Islet of Langerhans (tissue), 1 donor: ENCODE results near the gene POLR2E.
"Not testable (repeated sequence)": the region's sequence is repeated elsewhere in the genome, so short reads cannot be mapped to it uniquely, and the experiment has no call there.

ENCODE experiments used
- FAIRE-seq: peaks from one replicate; lab custom pipeline; 2011; peaks lifted over from hg19 to GRCh38; lab: Jason Lieb, UNC

The POLR2E gene

DNA sequence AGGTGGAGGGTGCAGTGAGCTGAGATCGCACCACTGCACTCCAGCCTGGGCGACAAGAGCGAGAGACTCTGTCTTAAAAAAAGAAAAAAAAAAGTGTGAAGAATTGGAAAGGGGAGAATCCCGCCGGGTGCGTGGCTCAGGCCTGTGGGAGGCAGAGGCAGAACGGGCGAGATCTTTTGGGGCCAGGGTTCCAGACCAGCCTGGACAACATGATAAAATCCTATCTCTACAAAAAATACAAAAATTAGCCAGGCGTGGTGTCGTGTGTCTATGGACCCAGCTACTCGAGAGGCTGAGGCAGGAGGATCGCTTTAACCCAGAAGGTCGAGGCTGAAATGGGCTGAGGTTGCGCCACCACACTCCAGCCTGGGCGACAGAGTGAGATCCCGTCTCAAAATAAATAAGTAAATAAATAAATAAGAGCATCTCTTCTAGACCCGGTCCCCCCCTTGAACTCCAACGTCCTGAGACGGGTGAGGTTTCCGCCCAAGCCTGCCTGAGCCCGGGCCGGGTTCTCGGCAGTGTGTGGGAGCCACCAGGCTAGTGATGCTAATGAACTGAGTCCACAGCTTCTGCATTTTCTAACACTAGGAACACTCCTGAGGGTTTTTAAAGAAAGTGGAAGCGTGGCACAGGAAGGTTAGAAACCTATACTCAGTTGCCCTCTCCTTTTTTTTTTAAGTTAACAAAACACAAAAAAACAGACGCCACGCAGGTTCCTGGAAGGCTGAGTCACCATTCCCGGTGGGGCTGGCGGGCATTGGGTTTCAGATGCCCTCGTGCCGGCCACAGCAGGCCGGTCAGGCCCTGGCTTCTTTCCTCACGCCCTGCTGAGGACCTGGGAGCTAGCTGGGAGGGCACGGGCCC lies 30.7 kb upstream of the POLR2E start:
- FAIRE-seq, result no peak

- no peak for FAIRE-seq
These were observed 28.9 kb upstream of the POLR2E start for GRCh38 chr19:1123885-1124677.

GRCh38 chr19:1123381-1123780 lies 28.2 kb upstream of the POLR2E start:
- no peak for FAIRE-seq

DNA sequence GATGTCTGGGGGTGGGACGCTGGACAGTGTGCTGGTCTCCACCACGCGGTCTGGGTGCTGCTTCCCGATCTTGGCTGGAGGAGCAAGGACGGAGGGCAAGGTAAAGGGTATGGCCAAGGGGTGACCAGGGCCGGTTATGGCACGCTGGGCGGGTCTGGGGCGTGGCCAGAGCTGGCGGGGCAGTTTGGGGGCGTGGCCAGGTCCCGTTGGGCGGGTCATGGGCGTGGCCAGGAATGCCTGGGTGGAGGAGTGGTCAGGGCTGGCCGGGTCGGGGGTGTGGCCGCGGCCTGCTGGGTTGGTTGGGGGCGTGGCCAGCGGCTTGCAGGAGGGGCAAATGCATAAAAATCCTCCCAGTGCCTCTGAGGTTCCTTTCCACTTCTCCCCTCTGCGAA lies 27.8 kb upstream of the POLR2E start:
- FAIRE-seq, result no peak

DNA sequence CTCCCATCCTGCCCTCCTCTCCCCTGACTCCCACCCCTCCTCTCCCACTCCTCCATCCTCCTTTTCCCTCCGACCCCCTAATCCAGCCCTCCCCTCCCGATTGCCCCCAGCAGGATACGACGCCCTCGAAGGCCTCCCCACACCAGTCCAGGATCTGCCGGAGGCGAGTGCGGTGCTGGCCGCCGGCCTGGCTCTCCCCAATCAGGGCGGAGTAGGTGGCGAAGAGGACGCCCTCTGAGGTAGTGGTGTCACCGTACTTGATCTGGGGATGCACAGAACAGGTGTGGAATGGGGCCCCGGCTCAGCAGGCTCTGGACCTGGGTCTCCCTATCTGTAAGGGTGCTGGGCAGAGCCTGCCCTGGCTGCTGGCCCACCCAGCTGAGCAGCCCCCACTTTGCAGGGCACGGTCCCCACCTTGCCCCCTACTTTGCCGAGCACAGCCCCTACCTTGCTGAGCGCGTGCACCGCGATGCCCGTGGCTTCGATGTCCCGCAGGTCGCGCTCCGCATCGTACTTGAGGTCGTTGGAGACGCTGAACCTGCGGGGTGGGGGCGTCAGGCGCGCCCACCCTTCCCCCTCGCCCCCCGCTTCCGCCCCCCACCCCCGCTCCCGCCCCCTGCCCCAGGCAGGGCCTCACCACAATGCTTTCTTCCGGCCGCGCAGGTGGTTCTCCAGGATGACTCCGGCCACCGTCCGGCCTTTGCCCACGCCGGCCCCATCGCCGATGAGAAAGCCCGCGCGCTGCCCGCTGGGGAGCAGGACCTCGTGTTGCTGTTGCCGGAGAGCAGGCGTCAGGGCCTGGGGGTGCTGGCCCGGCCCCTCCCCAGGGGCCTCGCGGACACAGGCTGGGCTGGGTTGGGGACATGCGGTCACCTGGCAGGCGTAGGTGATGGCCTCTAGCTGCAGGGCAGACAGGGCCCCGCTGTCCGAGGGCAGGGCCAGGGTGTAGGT lies 27.1 kb upstream of the POLR2E start:
- FAIRE-seq, result no peak

DNA sequence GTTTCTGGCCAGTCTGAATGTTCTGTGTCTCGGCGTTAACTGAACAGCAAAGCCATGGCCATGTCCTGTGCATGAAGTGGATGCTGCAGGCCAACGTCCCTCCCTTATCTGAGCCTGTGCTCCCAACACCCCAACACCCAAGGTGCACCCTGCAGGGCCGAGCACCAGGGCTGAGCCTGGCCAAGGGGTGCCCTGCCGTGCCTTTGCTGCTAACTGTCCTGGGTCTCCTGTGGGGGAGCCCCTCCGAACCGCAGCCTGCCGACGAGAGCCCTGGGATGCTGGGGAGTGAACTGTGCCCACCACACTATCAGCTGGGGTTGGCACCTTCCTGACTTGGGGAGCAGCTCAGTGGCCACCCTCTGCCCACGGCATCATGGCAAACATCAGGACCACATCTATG lies 26.2 kb upstream of the POLR2E start:
- no peak for FAIRE-seq

DNA sequence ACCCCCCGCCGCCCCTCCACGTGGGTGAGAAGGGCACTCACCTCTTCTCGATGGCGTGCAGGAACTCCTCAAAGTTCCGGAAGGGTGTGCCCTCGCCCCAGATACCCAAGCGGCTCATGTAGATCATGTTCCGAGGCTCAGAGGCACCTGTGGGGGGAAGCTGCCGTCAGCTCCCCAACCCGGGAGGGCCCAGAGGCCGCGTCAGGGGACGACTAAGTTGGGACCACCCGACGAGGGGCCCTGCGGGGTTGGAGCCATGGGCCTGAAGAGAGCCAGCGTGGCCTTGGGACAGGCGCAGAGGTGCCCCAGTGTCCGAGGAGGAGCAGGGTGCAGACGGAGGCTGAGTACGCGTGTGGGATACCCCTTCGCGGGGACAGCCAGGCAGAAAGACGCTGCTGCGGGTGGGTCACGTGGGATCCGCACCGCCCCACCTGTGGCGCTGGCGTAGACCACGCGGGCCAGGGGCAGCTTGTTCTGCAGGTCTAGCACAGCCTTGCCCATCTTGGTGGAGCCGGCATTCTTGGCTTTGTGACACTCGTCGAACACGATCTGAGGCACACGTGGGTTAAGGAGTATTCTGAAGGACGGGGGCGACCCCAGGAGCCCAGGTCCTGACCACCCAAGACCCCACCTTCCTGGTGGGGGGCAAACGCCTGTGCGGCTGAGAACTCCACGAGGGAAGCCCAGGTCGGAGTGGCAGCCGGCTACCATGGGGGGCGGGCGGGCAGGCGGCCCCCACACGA lies 24.5 kb upstream of the POLR2E start:
- no peak for FAIRE-seq

GRCh38 chr19:1118999-1119398 lies 23.8 kb upstream of the POLR2E start:
- no peak for FAIRE-seq

GRCh38 chr19:1117654-1118053 lies 22.5 kb upstream of the POLR2E start:
- no peak for FAIRE-seq

DNA sequence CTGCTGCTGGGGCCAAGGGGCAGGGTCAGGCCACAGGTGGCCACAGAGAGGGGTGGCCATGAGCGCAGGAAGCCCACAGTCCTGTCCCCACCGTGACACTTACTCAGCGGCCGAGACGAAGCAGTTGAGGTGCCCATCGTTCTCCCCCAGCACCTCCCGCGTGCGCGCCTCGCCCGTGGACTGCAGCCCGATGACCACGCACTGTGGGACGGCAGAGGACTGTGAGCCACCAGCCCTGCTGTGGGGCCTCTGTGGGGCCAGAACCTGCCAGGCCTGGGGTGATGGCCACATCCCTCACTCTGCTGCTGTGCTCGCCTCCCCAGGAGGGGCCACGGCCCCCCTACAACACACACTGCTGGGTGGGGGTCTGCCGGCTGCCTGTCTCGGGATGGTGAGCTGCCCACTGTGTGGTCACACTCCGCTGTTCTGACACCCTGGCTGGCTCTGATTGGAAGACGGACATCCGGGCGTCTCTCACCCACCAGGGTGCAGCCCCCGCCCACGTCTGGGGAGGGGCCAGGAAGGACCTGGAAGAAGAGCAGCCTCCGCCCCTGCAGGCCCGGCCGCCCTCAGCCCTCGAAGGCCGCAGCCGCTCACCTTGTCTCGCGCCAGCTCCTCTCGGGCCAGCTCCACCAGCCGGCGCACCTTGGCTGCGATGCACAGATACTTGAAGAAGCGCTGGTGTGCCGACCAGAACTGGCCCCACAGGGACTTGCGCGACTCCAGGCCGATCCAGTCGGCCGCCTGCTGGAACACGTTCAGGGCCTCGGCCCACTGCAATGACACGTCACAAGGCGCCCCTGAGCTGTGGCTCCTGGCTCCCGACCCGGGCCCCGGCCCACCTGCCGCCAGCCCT lies 21.8 kb upstream of the POLR2E start:
- FAIRE-seq, result no peak

DNA sequence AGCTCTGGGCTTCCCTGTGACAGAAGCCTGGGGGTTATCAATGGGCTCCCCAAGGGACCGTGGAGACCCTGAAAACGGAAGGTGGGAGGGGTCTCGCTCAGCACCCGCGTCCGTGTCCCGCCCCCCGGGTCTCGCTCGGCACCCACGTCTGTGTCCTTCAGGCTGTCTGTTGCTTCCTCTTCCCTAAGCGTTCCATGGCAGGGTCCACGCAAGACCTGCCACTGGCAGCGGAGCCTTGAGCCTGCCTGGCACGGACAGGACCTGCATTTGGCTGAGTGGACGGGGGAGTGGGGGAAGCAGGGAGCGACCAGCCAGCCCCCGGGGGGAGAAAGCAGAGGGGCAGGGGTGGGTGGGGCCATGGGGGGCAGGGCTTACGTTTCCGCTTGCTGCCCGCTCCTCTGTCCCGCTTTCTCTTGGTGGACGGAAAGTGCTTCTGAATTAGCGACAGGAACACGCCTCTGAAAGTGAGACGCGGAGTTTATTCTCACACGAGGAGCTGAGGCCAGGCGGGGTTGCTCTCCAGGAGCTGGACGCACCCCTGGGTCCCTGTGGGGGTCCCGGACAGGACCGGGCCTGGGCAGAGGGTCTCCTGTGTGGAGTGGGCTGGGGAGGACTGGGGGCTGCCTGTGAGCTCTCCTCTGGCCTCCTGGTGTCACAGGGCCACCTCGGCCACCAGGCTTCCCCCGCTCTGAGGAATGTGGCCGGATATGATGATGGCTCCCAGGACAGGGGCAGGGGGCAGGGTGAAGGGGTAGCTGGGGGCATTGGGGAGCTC lies 20.7 kb upstream of the POLR2E start:
- FAIRE-seq, result no peak

GRCh38 chr19:1114728-1115127 lies 19.6 kb upstream of the POLR2E start:
- FAIRE-seq, result not testable (repeated sequence)

GRCh38 chr19:1113986-1114483 lies 18.9 kb upstream of the POLR2E start:
- FAIRE-seq, result no peak

GRCh38 chr19:1113030-1113985 lies 18.1 kb upstream of the POLR2E start:
- no peak for FAIRE-seq

GRCh38 chr19:1112268-1113029 lies 17.3 kb upstream of the POLR2E start:
- no peak for FAIRE-seq

GRCh38 chr19:1111641-1112267 lies 16.6 kb upstream of the POLR2E start:
- FAIRE-seq, result no peak
